ENCODE data around the gene PRKD2. TPM values are rescaled to one million over a fixed set of nuclear protein-coding genes. Genes with fewer than 3 reads are reported as not detected.

The PRKD2 gene
- total RNA-seq, 1 donor from 2014 or later = 56.8 TPM

- Mint-ChIP-seq H3K9me3 (no peaks in the 10 kb centered on the region), H3K36me3 (peaks cover 12% of the 10 kb centered on the region), H3K4me3 (no peak overlapping the region), H3K27ac (no peak overlapping the region), H3K4me1 (ENCODE audit: unreplicated experiment) (peaks cover 14% of the 10 kb centered on the region), H3K27me3 (no peaks in the 10 kb centered on the region)
- TF ChIP-seq CTCF (conservative IDR thresholded peaks at IDR 0.05) = no peak
- DNase-seq (ENCODE audit: extremely low spot score, unreplicated experiment) = no peak
Measured at GRCh38 chr19:46726551-46726950, 9.6 kb upstream of the PRKD2 start.

GRCh38 chr19:46725859-46726393, 9.0 kb upstream of the PRKD2 start:
- peaks cover 10% of the 10 kb centered on the region for H3K4me1 Mint-ChIP-seq (ENCODE audit: unreplicated experiment)
- H3K9me3 Mint-ChIP-seq = no peaks in the 10 kb centered on the region
- TF ChIP-seq CTCF (conservative IDR thresholded peaks at IDR 0.05) = no peak
- no peak for DNase-seq (ENCODE audit: extremely low spot score, unreplicated experiment)
- no peak overlapping the region for H3K27ac Mint-ChIP-seq
- no peaks in the 10 kb centered on the region for H3K27me3 Mint-ChIP-seq
- H3K4me3 Mint-ChIP-seq = no peak overlapping the region
- H3K36me3 Mint-ChIP-seq = peaks cover 9% of the 10 kb centered on the region

GRCh38 chr19:46725036-46725820, 8.3 kb upstream of the PRKD2 start:
- no peak for TF ChIP-seq CTCF (conservative IDR thresholded peaks at IDR 0.05)
- H3K9me3 Mint-ChIP-seq = no peaks in the 10 kb centered on the region
- DNase-seq (ENCODE audit: extremely low spot score, unreplicated experiment) = no peak

GRCh38 chr19:46724468-46724867, 7.6 kb upstream of the PRKD2 start:
- H3K9me3 Mint-ChIP-seq = no peaks in the 10 kb centered on the region
- no peak overlapping the region for H3K4me3 Mint-ChIP-seq
- TF ChIP-seq CTCF (conservative IDR thresholded peaks at IDR 0.05) = no peak
- H3K27me3 Mint-ChIP-seq = no peaks in the 10 kb centered on the region
- no peak overlapping the region for H3K27ac Mint-ChIP-seq
- peaks cover 8% of the 10 kb centered on the region for H3K36me3 Mint-ChIP-seq
- H3K4me1 Mint-ChIP-seq (ENCODE audit: unreplicated experiment) = peaks cover 7% of the 10 kb centered on the region
- DNase-seq (ENCODE audit: extremely low spot score, unreplicated experiment) = no peak

More at GRCh38 chr19:46725036-46725820, 8.3 kb upstream of the PRKD2 start:
- Mint-ChIP-seq H3K4me3 (no peak overlapping the region), H3K36me3 (peaks cover 8% of the 10 kb centered on the region), H3K27me3 (no peaks in the 10 kb centered on the region), H3K27ac (no peak overlapping the region), H3K4me1 (ENCODE audit: unreplicated experiment) (peaks cover 7% of the 10 kb centered on the region)

- DNase-seq (ENCODE audit: extremely low spot score, unreplicated experiment) = no peak
- no peaks in the 10 kb centered on the region for H3K9me3 Mint-ChIP-seq
- H3K36me3 Mint-ChIP-seq = peaks cover 4% of the 10 kb centered on the region
- no peaks in the 10 kb centered on the region for H3K27me3 Mint-ChIP-seq
- H3K4me3 Mint-ChIP-seq = no peak overlapping the region
- TF ChIP-seq CTCF (conservative IDR thresholded peaks at IDR 0.05) = no peak
- H3K4me1 Mint-ChIP-seq (ENCODE audit: unreplicated experiment) = peaks cover under 1% of the 10 kb centered on the region
- no peak overlapping the region for H3K27ac Mint-ChIP-seq
Measured at GRCh38 chr19:46723471-46723870, 6.6 kb upstream of the PRKD2 start.

All from type B pancreatic cell (in vitro differentiated cells).